GM12865 (cell line): Measurements from ENCODE around the gene P2RY12.
"Not testable (repeated sequence)": the region's sequence is repeated elsewhere in the genome, so short reads cannot be mapped to it uniquely, and the experiment has no call there.

Source experiments
- DNase-seq: peaks from one replicate; pipeline ENCODE4 v3.0.0; 2010; ENCODE audit warnings: low read depth
- H3K4me3 ChIP-seq: 2 replicates; pipeline ENCODE4 v1.5.1; 2011; ENCODE audit warnings: mild to moderate bottlenecking, low read depth, low read length, control low read depth
- CTCF ChIP-seq: IDR thresholded peaks from 2 replicates; pipeline ENCODE4 v1.5.1; 2011; ENCODE audit warnings: low read length, control low read depth, low read depth, inconsistent platforms; ENCODE audit not compliant: insufficient read depth; ENCODE audit errors: missing control alignments

The P2RY12 gene

GRCh38 chr3:151395806-151396205, 11.3 kb upstream of the P2RY12 start:
- DNase-seq = no peak
- no peak overlapping the region for H3K4me3 ChIP-seq
- TF ChIP-seq CTCF = no peak

- no peak overlapping the region for H3K4me3 ChIP-seq
- no peak for DNase-seq
- TF ChIP-seq CTCF = no peak
Measured at GRCh38 chr3:151394611-151395010, 10.1 kb upstream of the P2RY12 start.

- no peak for DNase-seq
- H3K4me3 ChIP-seq = no peak overlapping the region
- no peak for TF ChIP-seq CTCF
Measured at GRCh38 chr3:151393941-151394340, 9.4 kb upstream of the P2RY12 start.

- DNase-seq = no peak
- TF ChIP-seq CTCF = no peak
- H3K4me3 ChIP-seq = no peak overlapping the region
Measured at GRCh38 chr3:151393146-151393830, 8.7 kb upstream of the P2RY12 start.

- DNase-seq, H3K4me3 ChIP-seq: not testable (repeated sequence)
Measured at GRCh38 chr3:151392191-151392590, 7.6 kb upstream of the P2RY12 start.

- H3K4me3 ChIP-seq = no peak overlapping the region
- no peak for DNase-seq
- TF ChIP-seq CTCF = no peak
Measured at GRCh38 chr3:151391720-151392119, 7.2 kb upstream of the P2RY12 start.

- DNase-seq = no peak
- TF ChIP-seq CTCF = no peak
- H3K4me3 ChIP-seq = no peak overlapping the region
Measured at GRCh38 chr3:151387842-151388241, 3.3 kb upstream of the P2RY12 start.
